ENCODE measurements around the gene MRGPRE.

The MRGPRE gene

GRCh38 chr11:3203221-3204043 lies 28.8 kb downstream of the MRGPRE start:
- no peak for DNase-seq (ENCODE audit: extremely low spot score)
- ChIA-PET CTCF (no interaction called here), POLR2A (no interaction called here)
- no peak for TF ChIP-seq CTCF (IDR thresholded peaks at IDR 0.05; ENCODE audit: control extremely low read depth, extremely low read depth, low read depth, missing control alignments)

GRCh38 chr11:3202759-3203158 lies 29.5 kb downstream of the MRGPRE start:
- TF ChIP-seq CTCF (IDR thresholded peaks at IDR 0.05; ENCODE audit: control extremely low read depth, extremely low read depth, low read depth, missing control alignments), result no peak
- CTCF ChIA-PET, result no interaction called here
- DNase-seq (ENCODE audit: extremely low spot score), result no peak
- POLR2A ChIA-PET, result no interaction called here

- POLR2A ChIA-PET, result no interaction called here
- no peak for TF ChIP-seq CTCF (IDR thresholded peaks at IDR 0.05; ENCODE audit: control extremely low read depth, extremely low read depth, low read depth, missing control alignments)
- no peak for DNase-seq (ENCODE audit: extremely low spot score)
- CTCF ChIA-PET, result no interaction called here
Measured at GRCh38 chr11:3202305-3202704, 29.9 kb downstream of the MRGPRE start.

GRCh38 chr11:3201677-3202181 lies 30.5 kb downstream of the MRGPRE start:
- POLR2A ChIA-PET, result no interaction called here
- no peak for TF ChIP-seq CTCF (IDR thresholded peaks at IDR 0.05; ENCODE audit: control extremely low read depth, extremely low read depth, low read depth, missing control alignments)
- DNase-seq (ENCODE audit: extremely low spot score), result no peak
- CTCF ChIA-PET, result no interaction called here

GRCh38 chr11:3201112-3201581 lies 31.1 kb downstream of the MRGPRE start:
- no peak for TF ChIP-seq CTCF (IDR thresholded peaks at IDR 0.05; ENCODE audit: control extremely low read depth, extremely low read depth, low read depth, missing control alignments)
- ChIA-PET POLR2A (no interaction called here), CTCF (no interaction called here)
- DNase-seq (ENCODE audit: extremely low spot score), result no peak

GRCh38 chr11:3200388-3201111 lies 31.7 kb downstream of the MRGPRE start:
- no peak for TF ChIP-seq CTCF (IDR thresholded peaks at IDR 0.05; ENCODE audit: control extremely low read depth, extremely low read depth, low read depth, missing control alignments)
- no peak for DNase-seq (ENCODE audit: extremely low spot score)
- POLR2A ChIA-PET, result no interaction called here
- CTCF ChIA-PET, result no interaction called here

Data from GM10248 (cell line).